OCI-LY1 (cell line): ENCODE results near the gene ESR1.

ENCODE experiments used
- CTCF ChIP-seq: fragments of 200-600 bp; sonication (generic), shearing (Covaris generic); IDR thresholded peaks from 2 replicates; pipeline ENCODE4 v1.5.1; 2017; ENCODE audit warnings: mild to moderate bottlenecking, antibody characterized with exemption, low read length, moderate library complexity, mixed read lengths
- EZH2 ChIP-seq: fragments of 200-600 bp; sonication (generic), shearing (Covaris generic); IDR thresholded peaks from 2 replicates; pipeline ENCODE4 v1.8.0; 2017; ENCODE audit warnings: borderline replicate concordance, mixed run types, mild to moderate bottlenecking, antibody characterized with exemption, low read length, moderate library complexity, mixed read lengths

DNA sequence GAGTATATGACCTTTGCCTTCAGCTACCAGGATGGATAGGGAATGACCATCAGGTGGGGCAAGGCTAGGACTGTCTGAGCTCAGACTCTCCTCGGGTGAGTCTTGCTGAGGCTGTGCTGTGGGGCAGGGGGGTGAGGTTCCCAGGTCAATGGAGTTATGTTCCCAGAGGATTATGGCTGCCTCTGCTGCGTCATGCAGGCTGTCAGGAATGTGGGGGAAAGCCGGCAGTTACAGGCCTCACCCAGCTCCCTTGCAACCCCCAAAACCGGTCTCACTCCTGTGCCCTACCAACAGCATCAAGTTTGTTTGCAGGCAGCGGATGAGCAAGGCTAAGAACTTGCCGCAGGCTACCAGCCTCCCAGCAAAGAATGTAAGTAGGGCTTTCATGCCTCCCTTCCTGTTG, 93.5 kb downstream of the ESR1 start:
- TF ChIP-seq CTCF (no peak), EZH2 (no peak)
